ENCODE data around the gene IP6K3. TPM values are rescaled to one million over a fixed set of nuclear protein-coding genes. Genes with fewer than 3 reads are reported as not detected.

Gene IP6K3
- total and polyA plus RNA-seq, 5 donors from 2014 or later = not detected

GRCh38 chr6:33742092-33742491 lies 4.6 kb downstream of the IP6K3 start:
- H3K4me1 Mint-ChIP-seq = peaks cover 0 to 7% (median 2%) of the 10 kb centered on the region in 4 donors
- H3K36me3 Mint-ChIP-seq = no peaks in the 10 kb centered on the region
- no peak overlapping the region for H3K4me3 Mint-ChIP-seq

GRCh38 chr6:33740794-33741193 lies 5.9 kb downstream of the IP6K3 start:
- Histone ChIP-seq H3K9me3 (ENCODE audit: control insufficient read depth in 2 of 2, low read length in 2 of 2) (no peaks in the 10 kb centered on the region), H3K4me3 (ENCODE audit: low read depth, low read length) (no peak overlapping the region), H3K36me3 (ENCODE audit: control insufficient read depth, insufficient read depth, low read length) (no peaks in the 10 kb centered on the region), H3K27ac (ENCODE audit: insufficient read depth, low read length, poor library complexity, severe bottlenecking) (no peak overlapping the region), H3K4me1 (ENCODE audit: control insufficient read depth, insufficient read depth, low read length, poor library complexity, severe bottlenecking) (no peaks in the 10 kb centered on the region), H3K27me3 (ENCODE audit: control insufficient read depth, insufficient read depth, low read length) (no peaks in the 10 kb centered on the region)
- no peak overlapping the region for H3K27ac Mint-ChIP-seq
- ATAC-seq (ENCODE audit: low read depth in 2 of 2) (no peak), DNase-seq (no peak)
- H3K4me3 Mint-ChIP-seq = no peak overlapping the region
- no peaks in the 10 kb centered on the region for H3K9me3 Mint-ChIP-seq
- peaks cover 0 to 7% (median 2%) of the 10 kb centered on the region in 4 donors for H3K4me1 Mint-ChIP-seq
- H3K36me3 Mint-ChIP-seq = no peaks in the 10 kb centered on the region
- H3K27me3 Mint-ChIP-seq = peaks cover 22% of the 10 kb centered on the region

More at GRCh38 chr6:33742092-33742491, 4.6 kb downstream of the IP6K3 start:
- no peaks in the 10 kb centered on the region for H3K9me3 ChIP-seq (ENCODE audit: control insufficient read depth in 2 of 2, low read length in 2 of 2)
- Mint-ChIP-seq H3K9me3 (no peaks in the 10 kb centered on the region), H3K27ac (no peak overlapping the region), H3K27me3 (peaks cover 22% of the 10 kb centered on the region)
- no peaks in the 10 kb centered on the region for H3K36me3 ChIP-seq (ENCODE audit: control insufficient read depth, insufficient read depth, low read length)
- no peaks in the 10 kb centered on the region for H3K27me3 ChIP-seq (ENCODE audit: control insufficient read depth, insufficient read depth, low read length)
- DNase-seq (no peak), ATAC-seq (ENCODE audit: low read depth in 2 of 2) (no peak)
- H3K4me1 ChIP-seq (ENCODE audit: control insufficient read depth, insufficient read depth, low read length, poor library complexity, severe bottlenecking) = no peaks in the 10 kb centered on the region
- no peak overlapping the region for H3K4me3 ChIP-seq (ENCODE audit: low read depth, low read length)
- no peak overlapping the region for H3K27ac ChIP-seq (ENCODE audit: insufficient read depth, low read length, poor library complexity, severe bottlenecking)

DNA sequence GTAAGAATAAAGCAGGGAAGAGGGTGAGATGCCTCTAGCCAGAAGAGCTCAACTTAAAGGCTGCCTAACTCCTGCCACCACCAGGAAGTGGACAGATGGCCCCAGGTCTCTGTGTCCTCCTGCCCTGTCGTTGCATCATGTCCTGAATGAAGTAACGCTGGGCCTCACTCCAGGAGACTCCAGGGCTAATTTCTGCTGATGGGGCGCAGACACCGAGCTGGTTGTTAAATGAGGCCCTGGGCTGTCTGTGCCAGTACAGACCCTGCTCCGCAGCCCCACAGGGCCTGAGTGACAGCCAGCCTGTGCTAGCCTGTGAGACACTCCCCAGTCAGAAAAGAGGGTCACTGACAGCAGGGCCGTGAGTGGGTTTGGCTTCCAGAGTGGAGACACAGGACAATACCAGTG lies 6.5 kb downstream of the IP6K3 start:
- H3K27me3 Mint-ChIP-seq = peaks cover 22% of the 10 kb centered on the region
- no peak for DNase-seq
- Histone ChIP-seq H3K9me3 (ENCODE audit: control insufficient read depth in 2 of 2, low read length in 2 of 2) (no peaks in the 10 kb centered on the region), H3K4me1 (ENCODE audit: control insufficient read depth, insufficient read depth, low read length, poor library complexity, severe bottlenecking) (no peaks in the 10 kb centered on the region), H3K27ac (ENCODE audit: insufficient read depth, low read length, poor library complexity, severe bottlenecking) (no peak overlapping the region), H3K4me3 (ENCODE audit: low read depth, low read length) (no peak overlapping the region), H3K36me3 (ENCODE audit: control insufficient read depth, insufficient read depth, low read length) (no peaks in the 10 kb centered on the region), H3K27me3 (ENCODE audit: control insufficient read depth, insufficient read depth, low read length) (no peaks in the 10 kb centered on the region)
- no peaks in the 10 kb centered on the region for H3K9me3 Mint-ChIP-seq
- no peak overlapping the region for H3K4me3 Mint-ChIP-seq
- no peak overlapping the region for H3K27ac Mint-ChIP-seq
- ATAC-seq (ENCODE audit: low read depth in 2 of 2) = no peak
- H3K4me1 Mint-ChIP-seq = peaks cover 0 to 4% (median 2%) of the 10 kb centered on the region in 4 donors
- no peaks in the 10 kb centered on the region for H3K36me3 Mint-ChIP-seq

DNA sequence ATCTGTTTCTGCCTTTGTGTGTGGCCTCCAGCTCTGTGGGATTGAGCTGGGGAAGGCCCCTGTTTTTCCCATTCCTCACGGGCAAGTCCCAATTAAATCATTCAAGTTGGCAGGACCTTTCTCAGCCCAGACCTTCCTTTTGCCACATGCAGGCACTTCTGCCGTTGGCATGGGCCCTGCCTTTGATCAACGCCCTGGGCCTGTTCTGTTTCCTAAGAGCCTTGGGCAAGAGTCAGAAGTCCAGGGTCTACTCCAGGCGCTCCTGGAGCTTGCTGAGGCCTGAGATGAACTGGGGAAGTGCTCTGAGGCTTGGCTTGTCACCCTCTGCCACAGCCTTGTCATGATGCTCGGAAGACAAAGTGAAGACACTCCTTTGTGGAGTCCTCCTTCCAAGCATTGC lies 7.1 kb downstream of the IP6K3 start:
- no peaks in the 10 kb centered on the region for H3K9me3 Mint-ChIP-seq
- ATAC-seq (ENCODE audit: low read depth in 2 of 2) (no peak), DNase-seq (no peak)
- H3K36me3 Mint-ChIP-seq = no peaks in the 10 kb centered on the region
- no peak overlapping the region for H3K4me3 Mint-ChIP-seq
- H3K27ac ChIP-seq (ENCODE audit: insufficient read depth, low read length, poor library complexity, severe bottlenecking) = no peak overlapping the region
- H3K27me3 Mint-ChIP-seq = peaks cover 22% of the 10 kb centered on the region
- no peaks in the 10 kb centered on the region for H3K9me3 ChIP-seq (ENCODE audit: control insufficient read depth in 2 of 2, low read length in 2 of 2)
- H3K4me3 ChIP-seq (ENCODE audit: low read depth, low read length) = no peak overlapping the region
- no peaks in the 10 kb centered on the region for H3K27me3 ChIP-seq (ENCODE audit: control insufficient read depth, insufficient read depth, low read length)
- peaks cover 0 to 4% (median 2%) of the 10 kb centered on the region in 4 donors for H3K4me1 Mint-ChIP-seq
- no peaks in the 10 kb centered on the region for H3K4me1 ChIP-seq (ENCODE audit: control insufficient read depth, insufficient read depth, low read length, poor library complexity, severe bottlenecking)
- no peak overlapping the region for H3K27ac Mint-ChIP-seq
- no peaks in the 10 kb centered on the region for H3K36me3 ChIP-seq (ENCODE audit: control insufficient read depth, insufficient read depth, low read length)

GRCh38 chr6:33738879-33739278 lies 7.8 kb downstream of the IP6K3 start:
- Mint-ChIP-seq H3K9me3 (no peaks in the 10 kb centered on the region), H3K4me3 (no peak overlapping the region), H3K27me3 (peaks cover 18% of the 10 kb centered on the region), H3K36me3 (no peaks in the 10 kb centered on the region), H3K27ac (no peak overlapping the region), H3K4me1 (no peaks in the 10 kb centered on the region)
- Histone ChIP-seq H3K4me1 (ENCODE audit: control insufficient read depth, insufficient read depth, low read length, poor library complexity, severe bottlenecking) (no peaks in the 10 kb centered on the region), H3K4me3 (ENCODE audit: low read depth, low read length) (no peak overlapping the region), H3K27ac (ENCODE audit: insufficient read depth, low read length, poor library complexity, severe bottlenecking) (no peak overlapping the region), H3K27me3 (ENCODE audit: control insufficient read depth, insufficient read depth, low read length) (no peaks in the 10 kb centered on the region), H3K36me3 (ENCODE audit: control insufficient read depth, insufficient read depth, low read length) (no peaks in the 10 kb centered on the region), H3K9me3 (ENCODE audit: control insufficient read depth in 2 of 2, low read length in 2 of 2) (no peaks in the 10 kb centered on the region)
- DNase-seq = no peak
- ATAC-seq (ENCODE audit: low read depth in 2 of 2) = no peak

DNA sequence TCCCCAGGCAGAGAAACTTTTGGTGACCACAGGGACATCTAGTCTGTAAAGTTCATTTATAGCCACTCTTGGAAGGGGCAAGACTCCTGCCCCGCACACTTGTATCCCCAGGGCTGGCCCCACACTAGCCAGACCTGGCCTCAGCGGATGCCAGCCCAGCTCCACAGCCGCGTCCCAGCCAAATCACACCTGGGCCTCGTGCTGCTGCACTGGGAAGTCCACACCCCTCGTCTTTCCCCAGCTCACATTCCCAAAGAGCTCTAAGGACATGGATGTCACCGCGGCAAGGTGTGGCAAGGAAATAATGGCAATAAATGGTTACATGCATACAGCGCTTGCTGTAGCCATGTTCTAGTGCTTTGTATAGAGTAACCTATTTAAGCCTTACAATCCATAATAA lies 8.6 kb downstream of the IP6K3 start:
- Histone ChIP-seq H3K4me1 (ENCODE audit: control insufficient read depth, insufficient read depth, low read length, poor library complexity, severe bottlenecking) (no peaks in the 10 kb centered on the region), H3K4me3 (ENCODE audit: low read depth, low read length) (no peak overlapping the region), H3K27ac (ENCODE audit: insufficient read depth, low read length, poor library complexity, severe bottlenecking) (no peak overlapping the region), H3K36me3 (ENCODE audit: control insufficient read depth, insufficient read depth, low read length) (no peaks in the 10 kb centered on the region), H3K9me3 (ENCODE audit: control insufficient read depth in 2 of 2, low read length in 2 of 2) (no peaks in the 10 kb centered on the region), H3K27me3 (ENCODE audit: control insufficient read depth, insufficient read depth, low read length) (no peaks in the 10 kb centered on the region)
- ATAC-seq (ENCODE audit: low read depth in 2 of 2) (no peak), DNase-seq (no peak)
- Mint-ChIP-seq H3K27ac (no peak overlapping the region), H3K9me3 (no peaks in the 10 kb centered on the region), H3K4me1 (no peaks in the 10 kb centered on the region), H3K4me3 (no peak overlapping the region), H3K27me3 (peaks cover 12% of the 10 kb centered on the region), H3K36me3 (no peaks in the 10 kb centered on the region)

GRCh38 chr6:33737267-33738026 lies 9.3 kb downstream of the IP6K3 start:
- DNase-seq (no peak), ATAC-seq (ENCODE audit: low read depth in 2 of 2) (no peak)
- Mint-ChIP-seq H3K27me3 (peaks cover 5% of the 10 kb centered on the region), H3K27ac (no peak overlapping the region), H3K9me3 (no peaks in the 10 kb centered on the region), H3K4me3 (no peak overlapping the region), H3K36me3 (no peaks in the 10 kb centered on the region), H3K4me1 (no peaks in the 10 kb centered on the region)
- no peaks in the 10 kb centered on the region for H3K4me1 ChIP-seq (ENCODE audit: control insufficient read depth, insufficient read depth, low read length, poor library complexity, severe bottlenecking)
- H3K27ac ChIP-seq (ENCODE audit: insufficient read depth, low read length, poor library complexity, severe bottlenecking) = no peak overlapping the region
- no peaks in the 10 kb centered on the region for H3K9me3 ChIP-seq (ENCODE audit: control insufficient read depth in 2 of 2, low read length in 2 of 2)
- H3K27me3 ChIP-seq (ENCODE audit: control insufficient read depth, insufficient read depth, low read length) = no peaks in the 10 kb centered on the region
- no peak overlapping the region for H3K4me3 ChIP-seq (ENCODE audit: low read depth, low read length)
- no peaks in the 10 kb centered on the region for H3K36me3 ChIP-seq (ENCODE audit: control insufficient read depth, insufficient read depth, low read length)

DNA sequence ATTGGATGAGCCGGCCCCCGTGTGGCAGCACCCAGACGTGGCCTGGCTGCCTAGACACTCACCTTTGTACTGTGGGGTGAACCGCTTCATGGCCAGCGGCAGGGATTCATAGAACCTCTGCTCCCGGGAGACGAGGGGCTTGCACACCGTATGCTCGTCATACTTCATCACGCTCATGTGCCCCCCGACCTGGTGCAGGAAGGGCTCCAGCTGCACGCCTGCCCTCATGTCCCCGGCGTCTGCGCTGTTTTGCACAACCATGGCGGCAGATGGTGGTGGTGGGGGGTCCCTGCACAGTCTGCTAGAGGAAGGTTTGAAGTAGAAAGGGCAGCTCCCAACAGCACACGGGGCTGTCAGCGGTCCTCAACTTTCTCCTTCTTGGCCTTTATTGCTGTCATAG lies 11.5 kb downstream of the IP6K3 start:
- Histone ChIP-seq H3K27me3 (ENCODE audit: control insufficient read depth, insufficient read depth, low read length) (no peaks in the 10 kb centered on the region), H3K4me1 (ENCODE audit: control insufficient read depth, insufficient read depth, low read length, poor library complexity, severe bottlenecking) (no peaks in the 10 kb centered on the region), H3K27ac (ENCODE audit: insufficient read depth, low read length, poor library complexity, severe bottlenecking) (no peak overlapping the region), H3K9me3 (ENCODE audit: control insufficient read depth in 2 of 2, low read length in 2 of 2) (no peaks in the 10 kb centered on the region), H3K4me3 (ENCODE audit: low read depth, low read length) (no peak overlapping the region), H3K36me3 (ENCODE audit: control insufficient read depth, insufficient read depth, low read length) (no peaks in the 10 kb centered on the region)
- no peaks in the 10 kb centered on the region for H3K27me3 Mint-ChIP-seq
- H3K4me3 Mint-ChIP-seq = no peak overlapping the region
- H3K4me1 Mint-ChIP-seq = no peaks in the 10 kb centered on the region
- no peaks in the 10 kb centered on the region for H3K9me3 Mint-ChIP-seq
- no peak overlapping the region for H3K27ac Mint-ChIP-seq
- ATAC-seq (ENCODE audit: low read depth in 2 of 2) = no peak
- H3K36me3 Mint-ChIP-seq = no peaks in the 10 kb centered on the region
- no peak for DNase-seq
